ENCODE data around the gene NR1I2. TPM values are rescaled to one million over a fixed set of nuclear protein-coding genes. Genes with fewer than 3 reads are reported as not detected.

The NR1I2 gene
- total and polyA plus RNA-seq, 9 of the 15 experiments (the other 6 are each of a cell fraction or from before 2014, with no cell fraction given) = not detected

- TF ChIP-seq ZMIZ1 (IDR thresholded peaks at IDR 0.05; ENCODE audit: low read depth in 2 of 2, low read length in 2 of 2) (no peak), ZNF217 (CRISPR knock-in tag; IDR thresholded peaks at IDR 0.05) (no peak), HMGN3 (IDR thresholded peaks at IDR 0.05; ENCODE audit: borderline replicate concordance, extremely low read depth, insufficient read length, low read depth, low read length) (no peak), KAT2B (IDR thresholded peaks at IDR 0.05; ENCODE audit: low read depth, low read length) (no peak), ZNF780A (CRISPR knock-in tag; IDR thresholded peaks at IDR 0.05) (no peak), ZNF316 (IDR thresholded peaks at IDR 0.05) (peak; percentile 47; the same call in 1 of the 2 replicates), GATAD2B (IDR thresholded peaks at IDR 0.05; ENCODE audit: borderline replicate concordance) (no peak), C11orf30 (IDR thresholded peaks at IDR 0.05; ENCODE audit: low read depth) (peak; percentile 40; the same call in 1 of the 2 replicates), BRF1 (IDR thresholded peaks at IDR 0.05; ENCODE audit: borderline replicate concordance, extremely low read depth, insufficient read length) (no peak), ZNF592 (IDR thresholded peaks at IDR 0.05) (no peak), BRCA1 (IDR thresholded peaks at IDR 0.05) (no peak), BRCA1 (CRISPR knock-in tag; IDR thresholded peaks at IDR 0.05) (no peak), TCFL5 (CRISPR knock-in tag; conservative IDR thresholded peaks at IDR 0.05) (no peak), ELK1 (CRISPR knock-in tag; IDR thresholded peaks at IDR 0.05) (no peak)
- Histone ChIP-seq H3K27me3 (ENCODE audit: control insufficient read depth in 2 of 2, insufficient read depth in 2 of 2, low read length in 2 of 2) (no peaks in the 10 kb centered on the region), H3K36me3 (ENCODE audit: control insufficient read depth, insufficient read depth, low read length) (no peaks in the 10 kb centered on the region), H3K4me2 (ENCODE audit: insufficient read depth, low read length) (peak overlapping the region; percentile 21; the same call in 1 of the 2 replicates), H3K9me3 (replicated peaks; ENCODE audit: control insufficient read depth, insufficient read depth, low read depth, low read length) (no peaks in the 10 kb centered on the region; the same call in 1 of the 2 replicates), H3K4me1 (replicated peaks in 1 of 2; ENCODE audit: control insufficient read depth in 2 of 2, insufficient read depth in 2 of 2, low read length in 2 of 2) (peaks cover 0 to 6% of the 10 kb centered on the region in 2 experiments; a peak in 3 of 5 replicates), H4K20me1 (replicated peaks; ENCODE audit: control insufficient read depth, insufficient read depth, low read length) (no peaks in the 10 kb centered on the region), H3K9me1 (ENCODE audit: control insufficient read depth, insufficient read depth, low read length) (no peaks in the 10 kb centered on the region), H3K79me2 (ENCODE audit: control insufficient read depth, insufficient read depth, low read length) (no peaks in the 10 kb centered on the region), H3K9ac (ENCODE audit: insufficient read depth in 1 of 2, low read depth in 2 of 2, low read length in 2 of 2) (no peak overlapping the region), H3K27ac (ENCODE audit: extremely low read depth, low read depth, low read length) (no peak overlapping the region), H2AFZ (ENCODE audit: low read depth, low read length) (peak overlapping the region; percentile 59; the same call in 1 of the 2 replicates), H3K4me3 (no peak overlapping the region)
- intact Hi-C loops (cut with micrococcal nuclease) = no loop called here
- no TSS peak for BruUV-seq (replicated peaks)
- in situ Hi-C loops (cut with MboI) = no loop called here
- DNase-seq (ENCODE audit: extremely low read depth in 1 of 4, low spot score in 3 of 4) (no peak), FAIRE-seq (no peak), ATAC-seq (no peak)
- ChIA-PET CTCF (ENCODE audit: low intra/inter-chr PET ratio) (no interaction called here), POLR2A (no interaction called here)
- WGBS (ENCODE audit: insufficient coverage, low coverage, missing lambda C conversion rate) = 10% methylated on average over 2 of the region's 2 CpGs
Measured at GRCh38 chr3:119774444-119774843, 7.5 kb upstream of the NR1I2 start.

Measured in K562 (cell line).